Memory B cell (primary cell): ENCODE data around the gene SLC38A10.

ENCODE experiments used
- ATAC-seq: fragments of 150-1000 bp; cut with Tn5 transposase; 2 replicates; pipeline ENCODE4 v1.10.0; 2021; ENCODE audit warnings: low read depth, mild to moderate bottlenecking, moderate library complexity
- DNase-seq, 2 donors: peaks; one replicate each; pipeline ENCODE4 v3.0.0; 2022; ENCODE audit warnings: low spot score in 2 of 2
- H3K27ac Mint-ChIP-seq: one replicate; pipeline ENCODE4 v1.8.0; 2022; ENCODE audit warnings: mild to moderate bottlenecking, moderate library complexity, mixed read lengths
- H3K27me3 Mint-ChIP-seq: one replicate; pipeline ENCODE4 v1.8.0; 2022; ENCODE audit warnings: mixed read lengths
- H3K36me3 Mint-ChIP-seq: one replicate; pipeline ENCODE4 v1.8.0; 2022; ENCODE audit warnings: mild to moderate bottlenecking, mixed read lengths
- H3K4me1 Mint-ChIP-seq: one replicate; pipeline ENCODE4 v1.8.0; 2022; ENCODE audit warnings: mixed read lengths
- H3K4me3 Mint-ChIP-seq: one replicate; pipeline ENCODE4 v1.8.0; 2022; ENCODE audit warnings: mild to moderate bottlenecking, moderate library complexity, mixed read lengths
- H3K9me3 Mint-ChIP-seq: one replicate; pipeline ENCODE4 v1.8.0; 2022; ENCODE audit warnings: mixed read lengths

SLC38A10 gene

DNA sequence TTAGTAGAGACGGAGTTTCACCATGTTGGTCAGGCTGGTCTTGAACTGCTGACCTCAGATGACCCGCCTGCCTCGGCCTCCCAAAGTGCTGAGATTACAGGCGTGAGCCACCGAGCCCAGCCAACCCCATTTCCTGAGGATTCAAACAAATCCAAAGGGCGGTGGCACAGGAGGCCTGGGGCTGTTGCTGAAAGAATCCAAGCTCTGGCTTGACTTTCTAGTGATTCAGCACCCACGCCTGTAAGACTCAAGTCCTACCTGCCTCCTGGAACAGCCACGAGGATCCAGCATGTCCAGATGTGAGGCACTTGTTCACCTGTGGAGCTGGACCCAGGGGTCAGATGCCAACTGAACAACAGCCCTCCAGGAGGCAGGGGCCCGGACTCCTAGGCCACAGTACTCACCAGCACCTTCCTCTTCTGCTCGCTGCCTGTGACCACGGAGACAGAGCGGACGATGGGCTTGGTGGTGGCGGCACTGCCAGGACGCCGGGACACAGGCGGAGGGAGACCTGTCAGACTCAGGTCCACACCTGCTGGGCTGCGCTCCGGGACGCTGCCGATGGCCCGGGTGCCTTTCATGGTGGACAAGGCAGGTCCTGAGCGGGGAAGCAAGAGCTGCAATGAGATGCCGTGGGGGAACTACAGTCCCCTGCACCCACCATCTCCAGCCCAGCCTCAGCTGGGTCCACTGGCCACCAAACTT lies 75.5 kb downstream of the SLC38A10 start:
- H3K36me3 Mint-ChIP-seq = peaks cover 11% of the 10 kb centered on the region
- H3K4me1 Mint-ChIP-seq = peaks cover 9% of the 10 kb centered on the region
- H3K4me3 Mint-ChIP-seq = no peak overlapping the region
- H3K27me3 Mint-ChIP-seq = no peaks in the 10 kb centered on the region
- H3K27ac Mint-ChIP-seq = no peak overlapping the region
- H3K9me3 Mint-ChIP-seq = no peaks in the 10 kb centered on the region
- no peak for ATAC-seq
- DNase-seq = no peak

GRCh38 chr17:81218991-81219390 lies 76.1 kb downstream of the SLC38A10 start:
- no peak for ATAC-seq
- H3K4me3 Mint-ChIP-seq = no peak overlapping the region
- no peak overlapping the region for H3K27ac Mint-ChIP-seq
- DNase-seq = no peak
- peaks cover 9% of the 10 kb centered on the region for H3K4me1 Mint-ChIP-seq
- no peaks in the 10 kb centered on the region for H3K27me3 Mint-ChIP-seq
- peaks cover 11% of the 10 kb centered on the region for H3K36me3 Mint-ChIP-seq
- no peaks in the 10 kb centered on the region for H3K9me3 Mint-ChIP-seq

- Mint-ChIP-seq H3K27me3 (no peaks in the 10 kb centered on the region), H3K9me3 (no peaks in the 10 kb centered on the region), H3K36me3 (peaks cover 11% of the 10 kb centered on the region), H3K4me1 (peaks cover 6% of the 10 kb centered on the region), H3K4me3 (no peak overlapping the region), H3K27ac (no peak overlapping the region)
- ATAC-seq (no peak), DNase-seq (no peak)
Measured at GRCh38 chr17:81218459-81218858, 76.6 kb downstream of the SLC38A10 start.

- no peaks in the 10 kb centered on the region for H3K27me3 Mint-ChIP-seq
- DNase-seq (no peak), ATAC-seq (no peak)
- H3K27ac Mint-ChIP-seq = no peak overlapping the region
- no peaks in the 10 kb centered on the region for H3K9me3 Mint-ChIP-seq
- peaks cover 9% of the 10 kb centered on the region for H3K4me1 Mint-ChIP-seq
- H3K4me3 Mint-ChIP-seq = no peak overlapping the region
- peaks cover 11% of the 10 kb centered on the region for H3K36me3 Mint-ChIP-seq
Measured at GRCh38 chr17:81217491-81217890, 77.6 kb downstream of the SLC38A10 start.

GRCh38 chr17:81213978-81214377 lies 81.1 kb downstream of the SLC38A10 start:
- H3K4me3 Mint-ChIP-seq = no peak overlapping the region
- H3K27me3 Mint-ChIP-seq = no peaks in the 10 kb centered on the region
- H3K4me1 Mint-ChIP-seq = peaks cover 5% of the 10 kb centered on the region
- no peaks in the 10 kb centered on the region for H3K9me3 Mint-ChIP-seq
- DNase-seq (no peak), ATAC-seq (no peak)
- no peak overlapping the region for H3K27ac Mint-ChIP-seq
- peaks cover 8% of the 10 kb centered on the region for H3K36me3 Mint-ChIP-seq

DNA sequence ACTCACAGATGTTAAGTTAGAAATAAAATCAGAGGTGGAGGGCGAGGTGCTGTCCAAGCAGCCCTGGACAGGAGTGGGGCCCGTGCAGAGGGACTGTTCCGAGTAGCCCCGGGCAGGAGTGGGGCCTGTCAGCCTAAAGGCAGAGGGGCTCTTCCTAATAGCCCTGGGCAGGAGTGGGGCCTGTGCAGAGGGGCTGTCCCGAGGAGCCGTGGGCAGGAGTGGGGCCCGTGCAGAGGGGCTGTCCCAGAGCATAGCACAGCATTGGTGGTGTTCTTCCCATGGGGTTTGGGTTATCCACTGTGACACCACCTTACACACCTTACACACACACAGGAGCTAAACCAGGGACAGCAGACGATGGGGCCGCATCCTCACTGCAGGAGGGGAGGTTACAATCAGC lies 82.7 kb downstream of the SLC38A10 start:
- Mint-ChIP-seq H3K9me3 (no peaks in the 10 kb centered on the region), H3K36me3 (peaks cover 11% of the 10 kb centered on the region), H3K27me3 (no peaks in the 10 kb centered on the region), H3K4me1 (peaks cover 10% of the 10 kb centered on the region), H3K4me3 (no peak overlapping the region), H3K27ac (no peak overlapping the region)
- ATAC-seq = no peak
- DNase-seq = no peak

DNA sequence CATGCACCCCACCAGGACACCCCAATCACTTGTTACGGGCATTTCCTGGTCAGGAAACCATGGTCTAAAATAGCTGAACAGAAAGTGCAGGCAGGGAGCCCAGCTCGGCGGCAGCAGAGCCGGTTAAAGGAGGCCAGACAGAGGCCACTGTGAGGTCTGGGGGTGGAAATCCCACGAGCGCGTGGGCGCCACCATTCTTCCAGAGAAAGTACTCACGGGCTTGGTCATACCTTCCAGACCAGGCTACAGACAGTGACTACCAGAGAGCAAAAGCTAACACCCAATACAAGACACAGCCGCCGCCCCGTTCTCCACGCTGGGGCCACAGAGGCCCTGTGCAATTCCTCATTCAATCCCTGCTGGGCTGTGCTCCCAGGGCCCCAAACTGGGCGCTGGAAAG lies 84.2 kb downstream of the SLC38A10 start:
- Mint-ChIP-seq H3K9me3 (no peaks in the 10 kb centered on the region), H3K27ac (no peak overlapping the region), H3K27me3 (no peaks in the 10 kb centered on the region), H3K4me1 (peaks cover 10% of the 10 kb centered on the region), H3K4me3 (no peak overlapping the region), H3K36me3 (peaks cover 5% of the 10 kb centered on the region)
- no peak for ATAC-seq
- DNase-seq = no peak

GRCh38 chr17:81210466-81210865 lies 84.6 kb downstream of the SLC38A10 start:
- no peak overlapping the region for H3K4me3 Mint-ChIP-seq
- peaks cover 10% of the 10 kb centered on the region for H3K4me1 Mint-ChIP-seq
- DNase-seq (no peak), ATAC-seq (no peak)
- no peak overlapping the region for H3K27ac Mint-ChIP-seq
- no peaks in the 10 kb centered on the region for H3K27me3 Mint-ChIP-seq
- H3K9me3 Mint-ChIP-seq = no peaks in the 10 kb centered on the region
- peaks cover 3% of the 10 kb centered on the region for H3K36me3 Mint-ChIP-seq

DNA sequence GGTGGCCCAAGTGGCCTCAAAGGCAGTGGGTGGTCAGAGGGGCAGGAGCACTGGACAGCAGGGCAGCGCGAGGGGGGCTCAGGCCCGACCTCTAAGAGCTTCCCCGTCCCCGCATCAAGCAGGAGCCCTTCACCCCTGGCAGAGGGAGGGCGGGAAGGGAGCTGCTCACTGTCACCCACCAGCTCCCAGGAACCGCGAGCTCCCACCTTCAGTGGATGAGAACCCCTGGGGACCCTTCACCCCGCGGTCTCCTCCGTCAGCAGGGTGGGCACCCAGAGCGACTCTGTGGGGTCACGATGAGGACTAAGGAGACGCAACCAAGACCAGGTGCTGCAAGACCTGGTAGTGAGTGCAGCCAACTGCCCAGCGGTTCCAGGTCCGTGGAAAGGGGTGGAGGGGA lies 86.0 kb downstream of the SLC38A10 start:
- Mint-ChIP-seq H3K27me3 (no peaks in the 10 kb centered on the region), H3K27ac (no peak overlapping the region), H3K4me3 (no peak overlapping the region), H3K4me1 (peaks cover 10% of the 10 kb centered on the region), H3K36me3 (peaks cover 3% of the 10 kb centered on the region), H3K9me3 (no peaks in the 10 kb centered on the region)
- ATAC-seq = no peak
- no peak for DNase-seq

GRCh38 chr17:81208651-81209050 lies 86.5 kb downstream of the SLC38A10 start:
- no peak for DNase-seq
- no peaks in the 10 kb centered on the region for H3K9me3 Mint-ChIP-seq
- no peak for ATAC-seq
- H3K27ac Mint-ChIP-seq = no peak overlapping the region
- H3K4me1 Mint-ChIP-seq = peaks cover 10% of the 10 kb centered on the region
- H3K4me3 Mint-ChIP-seq = no peak overlapping the region
- H3K36me3 Mint-ChIP-seq = peaks cover 3% of the 10 kb centered on the region
- H3K27me3 Mint-ChIP-seq = no peaks in the 10 kb centered on the region

GRCh38 chr17:81207610-81208581 lies 87.2 kb downstream of the SLC38A10 start:
- H3K27ac Mint-ChIP-seq = peak overlapping the region; percentile 73
- DNase-seq (no peak), ATAC-seq (peak; percentile 93)
- H3K4me3 Mint-ChIP-seq = no peak overlapping the region
- no peaks in the 10 kb centered on the region for H3K9me3 Mint-ChIP-seq
- peaks cover 3% of the 10 kb centered on the region for H3K36me3 Mint-ChIP-seq
- peaks cover 10% of the 10 kb centered on the region for H3K4me1 Mint-ChIP-seq
- no peaks in the 10 kb centered on the region for H3K27me3 Mint-ChIP-seq

- peaks cover 6% of the 10 kb centered on the region for H3K4me1 Mint-ChIP-seq
- H3K36me3 Mint-ChIP-seq = peaks cover 6% of the 10 kb centered on the region
- H3K9me3 Mint-ChIP-seq = no peaks in the 10 kb centered on the region
- DNase-seq (no peak), ATAC-seq (no peak)
- no peak overlapping the region for H3K4me3 Mint-ChIP-seq
- no peaks in the 10 kb centered on the region for H3K27me3 Mint-ChIP-seq
- H3K27ac Mint-ChIP-seq = no peak overlapping the region
Measured at GRCh38 chr17:81206657-81207056, 88.5 kb downstream of the SLC38A10 start.

GRCh38 chr17:81206166-81206565 lies 88.9 kb downstream of the SLC38A10 start:
- Mint-ChIP-seq H3K27ac (no peak overlapping the region), H3K36me3 (peaks cover 6% of the 10 kb centered on the region)

DNA sequence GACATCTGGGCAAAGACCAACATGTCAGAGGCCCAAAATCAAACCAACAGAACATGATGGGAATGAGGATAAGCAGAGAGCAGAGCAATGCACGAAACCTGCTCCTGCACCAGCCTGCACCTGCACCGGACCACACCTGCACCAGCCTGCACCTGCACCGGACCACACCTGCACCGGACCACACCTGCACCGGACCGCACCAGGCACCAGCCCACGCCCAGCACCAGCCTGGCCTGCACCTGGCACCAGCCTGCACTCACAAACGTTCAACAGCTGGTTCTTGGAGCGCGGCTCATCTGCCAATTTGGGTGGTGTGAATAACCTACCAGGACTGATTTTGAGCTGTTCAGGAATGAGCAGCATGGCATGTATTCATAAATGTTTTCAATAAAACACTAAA lies 90.5 kb downstream of the SLC38A10 start:
- ATAC-seq = no peak
- Mint-ChIP-seq H3K27ac (no peak overlapping the region), H3K36me3 (peaks cover 6% of the 10 kb centered on the region), H3K4me3 (no peak overlapping the region), H3K27me3 (no peaks in the 10 kb centered on the region), H3K4me1 (peaks cover 6% of the 10 kb centered on the region), H3K9me3 (no peaks in the 10 kb centered on the region)
- no peak for DNase-seq

More at GRCh38 chr17:81206166-81206565, 88.9 kb downstream of the SLC38A10 start:
- Mint-ChIP-seq H3K4me1 (peaks cover 6% of the 10 kb centered on the region), H3K27me3 (no peaks in the 10 kb centered on the region), H3K4me3 (no peak overlapping the region), H3K9me3 (no peaks in the 10 kb centered on the region)
- ATAC-seq (no peak), DNase-seq (no peak)
